ENCODE data around the gene PEA15.

The PEA15 gene

GRCh38 chr1:160239582-160240299, 34.6 kb downstream of the PEA15 start:
- no peak for DNase-seq (ENCODE audit: low read depth in 2 of 2)

DNA sequence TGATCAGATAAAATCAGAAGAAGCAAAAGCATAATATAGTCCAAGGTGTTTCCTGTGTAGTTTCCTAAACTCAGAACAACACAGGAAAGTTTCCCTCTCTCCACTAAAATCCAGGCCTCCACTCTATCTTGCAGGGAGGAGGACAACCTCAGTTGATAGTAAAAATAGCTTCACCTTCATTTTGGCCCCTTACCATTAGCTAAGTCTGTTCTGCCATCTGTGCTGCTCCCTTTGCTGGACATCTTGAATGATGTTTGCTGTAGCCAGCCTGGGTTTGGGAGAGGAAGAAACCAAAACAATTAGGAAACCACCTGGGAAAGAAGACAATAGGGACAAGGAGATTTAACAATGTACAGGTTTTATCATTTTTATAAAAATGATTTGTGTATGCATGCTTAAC, 38.6 kb downstream of the PEA15 start:
- no peak for DNase-seq (ENCODE audit: low read depth in 2 of 2)

DNA sequence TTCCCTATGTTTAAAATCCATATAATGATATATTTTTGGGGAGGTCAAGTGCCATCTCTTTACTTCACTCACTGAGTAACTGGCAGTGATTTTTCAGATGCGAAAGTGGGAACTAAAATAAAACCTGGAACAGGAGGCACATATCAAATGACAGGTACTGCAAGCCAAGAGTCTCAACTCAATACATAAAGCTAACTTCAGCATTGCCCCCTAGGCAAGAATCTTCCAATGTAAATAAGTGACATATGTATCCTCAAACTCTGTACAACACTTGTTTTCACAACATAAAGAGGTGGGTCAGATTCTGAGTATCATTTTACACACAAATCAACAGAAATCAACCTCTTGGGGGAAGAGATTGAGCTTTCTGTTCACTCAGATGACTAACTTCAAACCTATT, 39.0 kb downstream of the PEA15 start:
- DNase-seq (ENCODE audit: low read depth in 2 of 2): no peak

DNA sequence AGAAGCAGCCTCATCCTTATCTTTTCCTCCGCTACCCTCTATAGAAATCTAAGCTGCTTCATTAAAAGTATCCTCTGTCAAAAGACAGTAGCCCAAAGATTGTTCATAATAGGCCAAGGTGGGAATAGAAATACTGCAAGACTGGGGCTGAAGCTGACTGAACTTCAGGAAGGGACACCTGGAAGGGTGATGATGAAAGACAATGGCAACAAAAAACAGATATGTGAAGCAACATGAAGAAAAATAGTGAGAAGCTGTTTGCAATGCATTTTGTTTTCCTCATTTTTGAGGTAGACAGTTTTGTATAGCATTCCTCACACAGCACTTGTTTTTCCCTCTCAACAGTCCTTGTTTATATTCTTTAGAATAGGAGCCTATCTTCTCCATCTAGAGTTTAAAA, 40.2 kb downstream of the PEA15 start:
- DNase-seq (ENCODE audit: low read depth in 2 of 2): no peak

GRCh38 chr1:160247053-160247452, 41.9 kb downstream of the PEA15 start:
- no peak for DNase-seq (ENCODE audit: low read depth in 2 of 2)

- no peak for DNase-seq (ENCODE audit: low read depth in 2 of 2)
These were observed 45.8 kb downstream of the PEA15 start for GRCh38 chr1:160251011-160251410.

DNA sequence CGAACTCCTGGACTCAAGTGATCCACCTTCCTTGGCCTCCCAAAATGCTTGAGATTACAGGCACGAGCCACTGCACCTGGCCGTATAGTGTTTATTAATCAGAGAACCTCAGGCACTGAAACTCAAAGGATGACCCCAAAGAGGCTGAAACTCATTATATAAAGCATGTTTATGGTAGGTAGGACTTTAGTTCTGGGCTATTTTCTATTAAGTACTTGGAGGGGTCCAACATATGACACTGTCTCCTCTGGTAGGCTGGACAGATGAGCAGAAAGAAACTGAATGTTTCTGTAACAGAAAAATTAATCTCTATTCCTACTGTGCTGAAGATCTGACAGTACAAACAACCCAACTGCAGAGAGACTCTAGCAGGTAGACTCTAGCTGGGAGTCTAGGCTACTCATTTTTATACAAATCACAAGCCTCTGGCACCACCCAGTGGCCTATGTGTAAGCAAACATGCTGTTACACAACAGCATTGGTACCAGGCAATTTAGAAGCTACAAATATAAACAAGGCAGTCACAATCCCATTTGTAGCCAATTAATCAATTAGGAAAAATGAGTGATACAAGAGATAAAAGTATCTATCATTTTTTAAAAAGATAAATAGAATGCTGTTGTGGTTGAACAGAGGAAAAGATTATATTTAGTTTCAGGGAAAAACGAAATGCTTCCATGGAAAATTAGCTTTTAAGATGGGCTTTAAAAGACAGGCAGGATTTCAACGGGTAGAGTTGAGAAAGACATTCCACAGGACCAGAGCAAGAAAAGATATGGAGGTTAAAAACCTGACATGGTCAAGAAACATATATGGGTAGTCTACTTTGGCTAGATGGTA, 46.7 kb downstream of the PEA15 start:
- peak; percentile 12 to 33 for DNase-seq (ENCODE audit: low read depth in 2 of 2)

DNA sequence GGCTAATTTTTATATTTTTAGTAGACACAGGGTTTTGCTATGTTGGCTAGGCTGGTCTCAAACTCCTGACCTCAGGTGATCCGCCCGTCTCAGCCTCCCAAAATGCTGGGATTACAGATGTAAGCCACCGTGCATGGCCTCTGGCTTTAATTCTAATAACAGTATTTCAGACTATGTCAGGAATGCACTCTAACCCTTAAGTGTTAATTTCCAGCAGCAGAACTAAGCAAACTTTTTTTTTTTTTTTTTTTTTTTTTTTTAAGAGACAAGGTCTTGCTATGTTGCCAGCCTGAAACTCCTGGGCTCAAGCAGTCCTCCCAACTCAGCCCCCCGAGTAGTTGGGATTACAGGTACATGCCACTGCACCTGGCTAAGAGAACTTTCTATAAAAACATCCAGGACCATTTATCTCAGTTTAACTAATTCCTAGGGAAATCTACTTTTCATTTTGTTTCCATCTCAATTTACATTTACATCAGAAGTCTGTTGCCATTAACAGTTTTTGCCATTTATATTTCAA, 50.7 kb downstream of the PEA15 start:
- DNase-seq (ENCODE audit: low read depth in 2 of 2): no peak

- no peak for DNase-seq (ENCODE audit: low read depth in 2 of 2)
These were observed 51.3 kb downstream of the PEA15 start for GRCh38 chr1:160256396-160257046.

GRCh38 chr1:160257411-160258015, 52.3 kb downstream of the PEA15 start:
- no peak for DNase-seq (ENCODE audit: low read depth in 2 of 2)

DNA sequence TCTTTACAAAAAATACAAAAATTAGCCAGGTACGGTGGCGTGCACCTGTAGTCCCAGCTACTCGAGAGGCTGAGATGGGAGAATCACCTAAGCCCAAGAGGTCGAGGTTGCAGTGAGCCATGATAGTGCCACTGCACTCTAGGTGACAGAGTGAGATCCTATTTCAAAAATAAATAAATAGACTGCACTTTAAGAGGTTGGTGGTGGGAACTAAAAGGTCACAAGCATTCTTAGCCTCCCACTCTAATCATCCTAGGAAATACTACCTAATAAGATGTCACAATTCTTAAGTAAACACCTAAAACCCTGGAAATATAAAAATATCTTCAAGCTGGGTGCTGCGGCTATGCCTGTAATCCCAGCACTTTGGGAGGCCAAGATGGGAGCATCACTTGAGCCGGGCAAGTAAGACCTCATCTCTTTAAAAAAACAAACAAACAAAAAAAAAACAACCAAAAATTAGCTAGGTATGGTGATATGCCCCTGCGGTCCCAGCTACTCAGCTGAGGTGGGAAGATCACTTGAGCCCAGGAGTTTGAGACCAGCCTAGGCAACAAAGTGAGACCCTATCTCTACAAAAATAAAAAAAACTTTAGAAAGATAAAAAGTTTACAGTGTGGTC, 53.1 kb downstream of the PEA15 start:
- no peak for DNase-seq (ENCODE audit: low read depth in 2 of 2)

- no peak for DNase-seq (ENCODE audit: low read depth in 2 of 2)
These were observed 55.5 kb downstream of the PEA15 start for GRCh38 chr1:160260406-160261382.

DNA sequence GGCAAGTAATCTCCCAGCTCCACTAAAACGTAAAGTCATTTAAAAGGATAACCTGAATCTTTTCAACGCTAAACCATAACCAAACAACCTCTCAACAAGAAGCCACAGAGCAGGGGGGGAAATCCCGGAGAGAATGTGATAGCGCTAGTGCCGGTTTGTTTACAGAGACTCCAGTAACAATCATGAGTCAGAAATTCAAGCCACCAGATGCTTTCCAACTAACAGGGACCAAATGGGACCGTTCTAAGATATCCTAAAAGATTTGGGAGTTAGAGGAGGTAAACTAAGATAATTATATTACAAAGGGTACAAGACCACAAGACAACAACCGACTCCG, 56.3 kb downstream of the PEA15 start:
- DNase-seq (ENCODE audit: low read depth in 2 of 2): peak; percentile 26 to 58

DNA sequence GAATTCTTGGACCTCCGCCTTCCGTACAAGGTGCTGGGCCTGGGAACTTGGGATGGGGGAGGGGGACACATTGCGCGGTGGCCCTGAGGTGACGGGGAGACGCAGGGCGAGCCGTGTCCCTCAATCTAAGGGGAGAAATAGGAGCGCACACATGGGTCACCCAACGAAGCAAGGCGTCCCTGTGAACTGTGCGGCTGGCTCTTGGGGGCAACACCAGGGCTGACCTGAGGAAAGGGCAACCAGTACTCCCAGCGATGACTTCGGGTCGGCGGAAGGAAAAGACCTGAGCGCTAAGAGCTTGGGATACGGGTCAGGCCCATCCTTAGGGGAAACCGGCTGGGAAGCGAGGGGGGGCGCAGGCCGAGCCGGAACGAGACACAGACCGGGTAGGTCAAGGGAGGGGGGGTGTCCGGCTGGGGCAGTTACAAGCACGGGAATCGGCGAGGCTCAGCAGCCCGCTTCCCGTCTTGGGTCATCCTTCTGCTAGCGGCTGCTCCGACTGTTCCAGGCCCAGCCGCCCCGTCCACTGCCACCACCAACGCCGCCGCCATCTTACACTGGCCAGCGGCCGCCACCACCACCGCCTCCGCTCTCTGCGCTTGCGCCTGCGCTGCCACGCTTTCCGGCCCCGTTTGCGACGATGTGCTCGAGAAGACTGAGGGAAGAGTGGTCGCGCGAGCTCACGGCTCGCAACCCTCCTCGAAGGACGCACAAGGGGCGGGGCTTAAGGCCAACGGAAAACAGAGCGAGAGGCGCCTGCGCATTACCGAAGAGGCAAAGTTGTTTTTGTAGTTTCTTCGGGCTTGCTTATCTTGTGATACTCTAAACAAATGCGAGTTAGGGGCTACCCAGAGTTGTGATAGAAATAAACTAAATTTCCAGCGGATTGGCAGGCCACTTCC, 57.0 kb downstream of the PEA15 start, which contains the start of gene DCAF8:
Gene DCAF8 (minus strand): TSS at position 657 of the 902 bp plus-strand sequence. CDS start 18,541 bp downstream, outside the sequence.
- DNase-seq (ENCODE audit: low read depth in 2 of 2): peak; percentile 90 to 96

DNA sequence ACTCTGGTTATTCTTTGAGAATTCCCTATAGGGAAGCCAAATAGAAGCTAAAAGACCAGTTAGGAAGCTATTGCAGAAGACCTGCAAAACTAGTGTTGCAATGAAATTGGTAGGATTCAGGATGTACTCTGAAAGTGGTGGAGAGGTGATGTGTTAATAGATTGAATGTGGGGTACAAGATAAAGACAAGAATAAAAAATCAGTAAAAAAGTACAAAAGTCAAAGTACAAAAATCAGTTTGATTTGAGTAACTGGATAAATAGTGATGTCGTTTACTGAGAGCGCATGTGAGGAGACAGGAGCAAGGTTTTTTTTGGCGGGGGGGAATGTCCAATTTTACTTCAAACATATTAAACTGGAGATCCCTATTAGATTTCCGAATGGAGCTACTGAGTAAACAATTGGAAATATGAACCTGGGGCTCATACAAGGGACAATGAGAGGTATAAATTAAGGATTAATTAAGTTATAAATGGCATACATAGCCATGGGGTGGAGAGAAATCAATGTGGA, 59.7 kb downstream of the PEA15 start:
- DNase-seq (ENCODE audit: low read depth in 2 of 2): no peak

All from stimulated activated CD4-positive, alpha-beta T cell treated with anti-CD3 and anti-CD28 coated beads, Interleukin-1b, Interleukin-23, amount 100 ng/mL, for 4 hours (primary cell).